HepG2 (cell line): ENCODE data around the gene TBCB. TPM values are rescaled to one million over a fixed set of nuclear protein-coding genes. Genes with fewer than 3 reads are reported as not detected.

ENCODE experiments used
- CBX1 ChIP-seq: IDR thresholded peaks from one replicate; pipeline ENCODE4 v1.6.1; 2016; ENCODE audit warnings: antibody characterized with exemption, low read depth
- CEBPZ ChIP-seq: IDR thresholded peaks from 2 replicates; pipeline ENCODE4 v1.6.1; 2012; ENCODE audit warnings: low read length, improper control_type of control experiment
- CHCHD3 ChIP-seq: sonication (generic); formaldehyde crosslinking; IDR thresholded peaks from 2 replicates; pipeline ENCODE4 v1.8.0; 2022; ENCODE audit warnings: mild to moderate bottlenecking, missing genetic modification reagents, moderate library complexity
- HDAC2 ChIP-seq: sonication (generic); formaldehyde crosslinking; IDR thresholded peaks from 2 replicates; pipeline ENCODE4 v1.4.0; 2020; ENCODE audit warnings: missing genetic modification reagents
- IKZF5 ChIP-seq: IDR thresholded peaks from 2 replicates; pipeline ENCODE4 v1.6.1; 2018; ENCODE audit warnings: missing genetic modification reagents, mild to moderate bottlenecking, missing compliant biosample characterization
- KAT7 ChIP-seq: IDR thresholded peaks from 2 replicates; pipeline ENCODE4 v1.6.1; 2018; ENCODE audit warnings: borderline replicate concordance, missing compliant biosample characterization
- MIER2 ChIP-seq: IDR thresholded peaks from 2 replicates; pipeline ENCODE4 v1.6.1; 2016; ENCODE audit warnings: missing biosample characterization, missing genetic modification reagents
- MTA3 ChIP-seq: sonication (generic); formaldehyde crosslinking; IDR thresholded peaks from 2 replicates; pipeline ENCODE4 v1.4.0; 2020; ENCODE audit warnings: missing genetic modification reagents
- PLSCR1 ChIP-seq: sonication (generic); formaldehyde crosslinking; IDR thresholded peaks from 2 replicates; pipeline ENCODE4 v1.5.0; 2020; ENCODE audit warnings: missing genetic modification reagents, mild to moderate bottlenecking, borderline replicate concordance
- POLR2A ChIP-seq, 2 experiments: IDR thresholded peaks; 2 replicates each; pipeline ENCODE4 v1.6.1; 2011; ENCODE audit warnings: low read depth in 2 of 2, low read length in 2 of 2, mild to moderate bottlenecking in 1 of 2, moderate library complexity in 1 of 2; ENCODE audit not compliant: insufficient read depth in 1 of 2
- RFXAP ChIP-seq: sonication (generic); formaldehyde crosslinking; IDR thresholded peaks from 2 replicates; pipeline ENCODE4 v1.4.0; 2020; ENCODE audit warnings: missing genetic modification reagents, borderline replicate concordance
- RORA ChIP-seq: sonication (generic); formaldehyde crosslinking; IDR thresholded peaks from 2 replicates; pipeline ENCODE4 v1.5.0; 2020; ENCODE audit warnings: mild to moderate bottlenecking, missing genetic modification reagents, moderate library complexity
- SAP130 ChIP-seq: IDR thresholded peaks from 2 replicates; pipeline ENCODE4 v1.6.1; 2016; ENCODE audit warnings: low read depth
- TBL1XR1 ChIP-seq: fragments of 150-350 bp; IDR thresholded peaks from 2 replicates; pipeline ENCODE4 v1.6.1; 2014; ENCODE audit warnings: borderline replicate concordance, low read length; ENCODE audit not compliant: partially characterized antibody
- WIZ ChIP-seq: sonication (generic); formaldehyde crosslinking; IDR thresholded peaks from 2 replicates; pipeline ENCODE4 v1.5.1; 2020; ENCODE audit warnings: mild to moderate bottlenecking, missing genetic modification reagents
- ZBTB37 ChIP-seq: sonication (generic); formaldehyde crosslinking; IDR thresholded peaks from 2 replicates; pipeline ENCODE4 v1.4.0; 2020; ENCODE audit warnings: mild to moderate bottlenecking, missing genetic modification reagents
- ZNF251 ChIP-seq: sonication (generic); formaldehyde crosslinking; IDR thresholded peaks from 2 replicates; pipeline ENCODE4 v1.9.0; 2021; ENCODE audit warnings: mild to moderate bottlenecking, missing genetic modification reagents
- ZNF253 ChIP-seq: sonication (generic); formaldehyde crosslinking; IDR thresholded peaks from 2 replicates; pipeline ENCODE4 v1.8.0; 2022; ENCODE audit warnings: mild to moderate bottlenecking, missing genetic modification reagents, borderline replicate concordance
- ZNF3 ChIP-seq: IDR thresholded peaks from 2 replicates; pipeline ENCODE4 v1.7.0; 2017; ENCODE audit warnings: inconsistent platforms
- ZNF367 ChIP-seq: sonication (generic); formaldehyde crosslinking; IDR thresholded peaks from 2 replicates; pipeline ENCODE4 v1.4.0; 2020; ENCODE audit warnings: missing genetic modification reagents, borderline replicate concordance
- ZNF552 ChIP-seq: sonication (generic); formaldehyde crosslinking; IDR thresholded peaks from 2 replicates; pipeline ENCODE4 v1.9.0; 2022; ENCODE audit warnings: missing genetic modification reagents, mild to moderate bottlenecking, borderline replicate concordance
- ZNF564 ChIP-seq: sonication (generic); formaldehyde crosslinking; IDR thresholded peaks from 2 replicates; pipeline ENCODE4 v1.8.1; 2023; ENCODE audit warnings: mild to moderate bottlenecking, missing genetic modification reagents
- ZNF569 ChIP-seq: sonication (generic); formaldehyde crosslinking; IDR thresholded peaks from 2 replicates; pipeline ENCODE4 v1.5.0; 2020; ENCODE audit warnings: mild to moderate bottlenecking, missing genetic modification reagents, moderate library complexity, borderline replicate concordance
- ZNF788 ChIP-seq: sonication (generic); formaldehyde crosslinking; IDR thresholded peaks from 2 replicates; pipeline ENCODE4 v1.5.0; 2020; ENCODE audit warnings: mild to moderate bottlenecking, missing genetic modification reagents, borderline replicate concordance
- polyA plus RNA-seq, 8 experiments: library from polyadenylated mRNA; depleted of rRNA in 3 of 8; stranded (reverse) in 7 of 8; unstranded in 1 of 8; fragments of >200 nt; fragmentation: Illumina TruSeq in 4 of 8; extraction: Trizol in 4 of 8; gene quantifications; 2 replicates each; pipeline versions ENCODE4 v1.2.1 to v1.2.3, GENCODE V29; 2011 to 2016; ENCODE audit warnings: low read depth in 4 of 8, missing spikeins in 1 of 8, mixed read lengths in 1 of 8; ENCODE audit not compliant: insufficient read depth in 1 of 8
- total RNA-seq, 5 experiments: library from RNA; depleted of rRNA; stranded (reverse); fragments of >200 nt; fragmentation: Illumina TruSeq; extraction: Trizol; gene quantifications; 2 replicates each; pipeline ENCODE4 v1.2.3, GENCODE V29; 2016; ENCODE audit warnings: low read depth in 1 of 5

The TBCB gene
- total and polyA plus RNA-seq, 2 of the 13 experiments (the other 11 are each of a cell fraction or from before 2014, with no cell fraction given), result 271 to 276 TPM

- TF ChIP-seq PLSCR1 (CRISPR knock-in tag) (no peak), CHCHD3 (peak; percentile 89), ZBTB37 (CRISPR knock-in tag) (peak; percentile 82; the same call in 1 of the 2 replicates), ZNF552 (peak; percentile 73; the same call in 1 of the 2 replicates), MTA3 (CRISPR knock-in tag) (no peak), TBL1XR1 (no peak), SAP130 (CRISPR knock-in tag) (peak; percentile 97), HDAC2 (CRISPR knock-in tag) (peak; percentile 79; the same call in 1 of the 2 replicates), ZNF251 (CRISPR knock-in tag) (no peak), CEBPZ (no peak), POLR2A (IDR thresholded peaks at IDR 0.05; ENCODE audit: insufficient read depth in 1 of 2, low read depth in 2 of 2, low read length in 2 of 2) (peak; percentile 60 to 75), ZNF253 (peak; percentile 80; the same call in 1 of the 2 replicates), ZNF367 (CRISPR knock-in tag) (peak; percentile 78; the same call in 1 of the 2 replicates), ZNF788 (peak; percentile 91; the same call in 1 of the 2 replicates), RFXAP (CRISPR knock-in tag) (peak; percentile 85), RORA (CRISPR knock-in tag) (no peak), IKZF5 (CRISPR knock-in tag) (peak; percentile 95), ZNF3 (CRISPR knock-in tag) (no peak), MIER2 (CRISPR knock-in tag) (peak; percentile 66; the same call in 1 of the 2 replicates), WIZ (no peak), ZNF564 (CRISPR knock-in tag) (peak; percentile 7; the same call in 1 of the 2 replicates), KAT7 (CRISPR knock-in tag) (0 out of 2 replicates have a peak, but pooled peaks have one; percentile 37), CBX1 (no peak), ZNF569 (CRISPR knock-in tag) (no peak)
Observed at GRCh38 chr19:36114721-36115452, 381 bp upstream of the TBCB start, which contains the start of gene POLR2I (continued).
